Measurements from ENCODE around the gene GALNT17. TPM values are rescaled to one million over a fixed set of nuclear protein-coding genes. Genes with fewer than 3 reads are reported as not detected.

Gene GALNT17
- polyA plus RNA-seq, 1 donor from 2014 or later: 15.7 TPM

- Histone ChIP-seq H3K4me2 (ENCODE audit: low read length) (no peak overlapping the region), H3K27ac (ENCODE audit: low read length) (no peak overlapping the region), H4K20me1 (ENCODE audit: insufficient read depth) (no peaks in the 10 kb centered on the region), H3K9ac (ENCODE audit: low read length) (no peak overlapping the region), H3K4me3 (ENCODE audit: low read length) (no peak overlapping the region), H3F3A (ENCODE audit: insufficient read depth, low read length, poor library complexity, severe bottlenecking) (no peaks in the 10 kb centered on the region), H3K27me3 (ENCODE audit: insufficient read depth, low read depth, low read length) (no peaks in the 10 kb centered on the region), H3K9me3 (ENCODE audit: low read length) (no peaks in the 10 kb centered on the region), H3K36me3 (ENCODE audit: insufficient read depth, low read length) (no peaks in the 10 kb centered on the region), H3K9me2 (ENCODE audit: insufficient read depth, low read length) (no peaks in the 10 kb centered on the region), H3K79me2 (replicated peaks; ENCODE audit: insufficient read depth, low read length) (no peaks in the 10 kb centered on the region), H2AFZ (ENCODE audit: low read depth, low read length) (no peak overlapping the region)
- TF ChIP-seq POLR2AphosphoS5 (IDR thresholded peaks at IDR 0.05) (no peak), CTCF (IDR thresholded peaks at IDR 0.05; ENCODE audit: poor library complexity, severe bottlenecking) (no peak), REST (IDR thresholded peaks at IDR 0.05; ENCODE audit: borderline replicate concordance) (no peak), MXI1 (conservative IDR thresholded peaks at IDR 0.05; ENCODE audit: poor library complexity, severe bottlenecking) (no peak), EP300 (conservative IDR thresholded peaks at IDR 0.05; ENCODE audit: poor library complexity, severe bottlenecking) (no peak), RAD21 (conservative IDR thresholded peaks at IDR 0.05) (no peak)
Measured at GRCh38 chr7:71543396-71543795, 411.5 kb downstream of the GALNT17 start.

- H3K27me3 ChIP-seq (ENCODE audit: insufficient read depth, low read depth, low read length): no peaks in the 10 kb centered on the region
- no peak overlapping the region for H3K9ac ChIP-seq (ENCODE audit: low read length)
- H3F3A ChIP-seq (ENCODE audit: insufficient read depth, low read length, poor library complexity, severe bottlenecking): no peaks in the 10 kb centered on the region
- no peak overlapping the region for H2AFZ ChIP-seq (ENCODE audit: low read depth, low read length)
- H3K4me2 ChIP-seq (ENCODE audit: low read length): no peak overlapping the region
- H3K9me2 ChIP-seq (ENCODE audit: insufficient read depth, low read length): no peaks in the 10 kb centered on the region
- no peaks in the 10 kb centered on the region for H4K20me1 ChIP-seq (ENCODE audit: insufficient read depth)
- no peak for TF ChIP-seq REST (IDR thresholded peaks at IDR 0.05; ENCODE audit: borderline replicate concordance)
- TF ChIP-seq EP300 (conservative IDR thresholded peaks at IDR 0.05; ENCODE audit: poor library complexity, severe bottlenecking): no peak
- TF ChIP-seq TAF1 (IDR thresholded peaks at IDR 0.05; ENCODE audit: low read depth): no peak
- no peaks in the 10 kb centered on the region for H3K9me3 ChIP-seq (ENCODE audit: low read length)
- no peaks in the 10 kb centered on the region for H3K36me3 ChIP-seq (ENCODE audit: insufficient read depth, low read length)
- H3K4me3 ChIP-seq (ENCODE audit: low read length): no peak overlapping the region
- no peaks in the 10 kb centered on the region for H3K79me2 ChIP-seq (replicated peaks; ENCODE audit: insufficient read depth, low read length)
- no peak overlapping the region for H3K27ac ChIP-seq (ENCODE audit: low read length)
Measured at GRCh38 chr7:71544816-71545215, 412.9 kb downstream of the GALNT17 start.

Measured in neural cell (in vitro differentiated cells).